ENCODE data around the gene R3HDM2.

Gene R3HDM2

GRCh38 chr12:57205931-57206330 lies 224.9 kb downstream of the R3HDM2 start:
- H3K9ac ChIP-seq (ENCODE audit: low read depth, low read length): no peak overlapping the region
- H3K4me1 ChIP-seq (ENCODE audit: control insufficient read depth, insufficient read depth, low read length): no peaks in the 10 kb centered on the region
- H3K36me3 ChIP-seq (ENCODE audit: control insufficient read depth, insufficient read depth, low read length): peaks cover 91% of the 10 kb centered on the region
- H3K4me3 ChIP-seq (ENCODE audit: low read depth, low read length): no peak overlapping the region
- no peaks in the 10 kb centered on the region for H3K9me3 ChIP-seq (ENCODE audit: control insufficient read depth, insufficient read depth, low read length)
- no peaks in the 10 kb centered on the region for H3K27me3 ChIP-seq (ENCODE audit: control insufficient read depth, insufficient read depth, low read length)

- no peaks in the 10 kb centered on the region for H3K9me3 ChIP-seq (ENCODE audit: control insufficient read depth, insufficient read depth, low read length)
- no peak overlapping the region for H3K4me3 ChIP-seq (ENCODE audit: low read depth, low read length)
- H3K4me1 ChIP-seq (ENCODE audit: control insufficient read depth, insufficient read depth, low read length): no peaks in the 10 kb centered on the region
- H3K27me3 ChIP-seq (ENCODE audit: control insufficient read depth, insufficient read depth, low read length): no peaks in the 10 kb centered on the region
- peaks cover 90% of the 10 kb centered on the region for H3K36me3 ChIP-seq (ENCODE audit: control insufficient read depth, insufficient read depth, low read length)
- H3K9ac ChIP-seq (ENCODE audit: low read depth, low read length): no peak overlapping the region
Observed at GRCh38 chr12:57205186-57205585, 225.7 kb downstream of the R3HDM2 start.

- peaks cover 89% of the 10 kb centered on the region for H3K36me3 ChIP-seq (ENCODE audit: control insufficient read depth, insufficient read depth, low read length)
- no peaks in the 10 kb centered on the region for H3K4me1 ChIP-seq (ENCODE audit: control insufficient read depth, insufficient read depth, low read length)
- H3K27me3 ChIP-seq (ENCODE audit: control insufficient read depth, insufficient read depth, low read length): no peaks in the 10 kb centered on the region
- H3K9me3 ChIP-seq (ENCODE audit: control insufficient read depth, insufficient read depth, low read length): no peaks in the 10 kb centered on the region
- H3K4me3 ChIP-seq (ENCODE audit: low read depth, low read length): no peak overlapping the region
- H3K9ac ChIP-seq (ENCODE audit: low read depth, low read length): no peak overlapping the region
Observed at GRCh38 chr12:57204454-57204853, 226.4 kb downstream of the R3HDM2 start.

- Histone ChIP-seq H3K27me3 (ENCODE audit: control insufficient read depth, insufficient read depth, low read length) (no peaks in the 10 kb centered on the region), H3K36me3 (ENCODE audit: control insufficient read depth, insufficient read depth, low read length) (peaks cover 89% of the 10 kb centered on the region), H3K4me3 (ENCODE audit: low read depth, low read length) (no peak overlapping the region), H3K4me1 (ENCODE audit: control insufficient read depth, insufficient read depth, low read length) (no peaks in the 10 kb centered on the region), H3K9me3 (ENCODE audit: control insufficient read depth, insufficient read depth, low read length) (no peaks in the 10 kb centered on the region), H3K9ac (ENCODE audit: low read depth, low read length) (no peak overlapping the region)
Observed at GRCh38 chr12:57203791-57204190, 227.1 kb downstream of the R3HDM2 start.
